Adipose tissue (tissue), 3 donors: ENCODE data around the gene IFT122. TPM values are rescaled to one million over a fixed set of nuclear protein-coding genes. Genes with fewer than 3 reads are reported as not detected.
"Not testable (repeated sequence)": the region's sequence is repeated elsewhere in the genome, so short reads cannot be mapped to it uniquely, and the experiment has no call there.

Source experiments
- H3K27ac ChIP-seq: one replicate; pipeline ENCODE4 v1.5.1; 2013; ENCODE audit warnings: low read depth, low read length
- WGBS, 3 donors: extraction: QIAGEN DNeasy Blood & Tissue Kit; methylation state at CpG; one replicate each; pipeline ENCODE4 v1.1.7; 2013; 5-methylcytosine and 5-hydroxymethylcytosine counted together
- polyA plus RNA-seq, 3 donors: library from polyadenylated mRNA; stranded (reverse); fragments of 200-250 nt; gene quantifications; one replicate each; pipeline ENCODE4 v1.2.3, GENCODE V29; 2013
- donor health status: healthy with polysubstance abuse.
- donor health status: Bipolar disorder and iron deficiency.
- donor health status: healthy.

IFT122 gene
- polyA plus RNA-seq: 10 to 100 TPM; 14.1 to 19.0 (median 15.6) TPM

GRCh38 chr3:129439817-129440617 is at the start of gene IFT122, which contains the start of gene MBD4:
Gene IFT122 (plus strand): TSS chr3:129440224. CDS start chr3:129440331, 107 bp downstream.
Gene MBD4 (minus strand): TSS chr3:129439948. CDS start chr3:129439833, 115 bp downstream.
- 0 to 1% (median 0%) methylated on average over 69 to 75 of the region's 75 CpGs for WGBS, 3 donors
- peak within 1 kb of the TSS; percentile 1 for H3K27ac ChIP-seq

- WGBS, 3 donors: 69 to 81% (median 76%) methylated on average over 3 to 4 of the region's 4 CpGs
- H3K27ac ChIP-seq: not testable (repeated sequence)
Observed at GRCh38 chr3:129391583-129391982, 48.4 kb upstream of the IFT122 start.

- WGBS, 3 donors: 85 to 90% (median 88%) methylated on average over 6 to 8 of the region's 8 CpGs
- not testable (repeated sequence) for H3K27ac ChIP-seq
Observed at GRCh38 chr3:129392106-129392887, 47.7 kb upstream of the IFT122 start.

GRCh38 chr3:129393271-129393670 is 46.8 kb upstream of the IFT122 start:
- no peak overlapping the region for H3K27ac ChIP-seq

GRCh38 chr3:129393760-129394564 is 46.1 kb upstream of the IFT122 start:
- H3K27ac ChIP-seq: not testable (repeated sequence)
- WGBS, 3 donors: 78 to 88% (median 86%) methylated on average over 7 to 12 of the region's 17 CpGs

More at GRCh38 chr3:129393271-129393670, 46.8 kb upstream of the IFT122 start:
- WGBS, 3 donors: 66 to 83% (median 78%) methylated on average over 6 of the region's 6 CpGs

GRCh38 chr3:129398803-129399144 is 41.2 kb upstream of the IFT122 start:
- 1% methylated on average over 18 of the region's 18 CpGs for WGBS, 3 donors

GRCh38 chr3:129399145-129399894 is 40.7 kb upstream of the IFT122 start:
- no peak overlapping the region for H3K27ac ChIP-seq
- 0% methylated on average over 25 of the region's 25 CpGs for WGBS, 3 donors

More at GRCh38 chr3:129398803-129399144, 41.2 kb upstream of the IFT122 start:
- no peak overlapping the region for H3K27ac ChIP-seq

- no peak overlapping the region for H3K27ac ChIP-seq
- 48 to 58% (median 56%) methylated on average over 8 of the region's 8 CpGs for WGBS, 3 donors
Observed at GRCh38 chr3:129399895-129400357, 40.1 kb upstream of the IFT122 start.

- H3K27ac ChIP-seq: no peak overlapping the region
- WGBS, 3 donors: 69 to 81% (median 71%) methylated on average over 7 of the region's 7 CpGs
Observed at GRCh38 chr3:129402210-129402609, 37.8 kb upstream of the IFT122 start.

- WGBS, 3 donors: 81 to 88% (median 88%) methylated on average over 4 of the region's 4 CpGs
Observed at GRCh38 chr3:129402616-129403015, 37.4 kb upstream of the IFT122 start.

GRCh38 chr3:129403450-129403849 is 36.6 kb upstream of the IFT122 start:
- WGBS, 3 donors: 79 to 90% (median 85%) methylated on average over 7 of the region's 7 CpGs
- H3K27ac ChIP-seq: no peak overlapping the region

More at GRCh38 chr3:129402616-129403015, 37.4 kb upstream of the IFT122 start:
- no peak overlapping the region for H3K27ac ChIP-seq

GRCh38 chr3:129404130-129404529 is 35.9 kb upstream of the IFT122 start:
- WGBS, 3 donors: 82 to 87% (median 83%) methylated on average over 8 of the region's 8 CpGs
- no peak overlapping the region for H3K27ac ChIP-seq

- no peak overlapping the region for H3K27ac ChIP-seq
- 78 to 85% (median 81%) methylated on average over 5 of the region's 5 CpGs for WGBS, 3 donors
Observed at GRCh38 chr3:129404610-129405009, 35.4 kb upstream of the IFT122 start.

- WGBS, 3 donors: 54 to 79% (median 66%) methylated on average over 2 of the region's 2 CpGs
Observed at GRCh38 chr3:129409541-129409940, 30.5 kb upstream of the IFT122 start.

GRCh38 chr3:129410971-129411370 is 29.1 kb upstream of the IFT122 start:
- no peak overlapping the region for H3K27ac ChIP-seq
- 86 to 90% (median 89%) methylated on average over 17 of the region's 17 CpGs for WGBS, 3 donors

More at GRCh38 chr3:129409541-129409940, 30.5 kb upstream of the IFT122 start:
- no peak overlapping the region for H3K27ac ChIP-seq

GRCh38 chr3:129412542-129413198 is 27.4 kb upstream of the IFT122 start:
- WGBS, 3 donors: 75 to 82% (median 77%) methylated on average over 6 of the region's 6 CpGs
- H3K27ac ChIP-seq: no peak overlapping the region

GRCh38 chr3:129413238-129413637 is 26.8 kb upstream of the IFT122 start:
- WGBS, 3 donors: 60 to 71% (median 60%) methylated on average over 3 of the region's 3 CpGs

More at GRCh38 chr3:129413238-129413637, 26.8 kb upstream of the IFT122 start:
- not testable (repeated sequence) for H3K27ac ChIP-seq
